ENCODE data around the gene DHRS4L2. TPM values are rescaled to one million over a fixed set of nuclear protein-coding genes. Genes with fewer than 3 reads are reported as not detected.
"Not testable (repeated sequence)": the region's sequence is repeated elsewhere in the genome, so short reads cannot be mapped to it uniquely, and the experiment has no call there.

The DHRS4L2 gene
- total RNA-seq, 3 donors from 2014 or later: 13.4 to 22.9 (median 16.8) TPM

- Histone ChIP-seq H3K4me1 (no peaks in the 10 kb centered on the region), H3K36me3 (no peaks in the 10 kb centered on the region), H3K27ac (no peak overlapping the region), H3K9me3 (no peaks in the 10 kb centered on the region), H3K4me3 (no peak overlapping the region), H3K27me3 (no peaks in the 10 kb centered on the region)
- DNase-seq (ENCODE audit: low spot score in 2 of 2): no peak
- no peak for TF ChIP-seq POLR2A (IDR thresholded peaks at IDR 0.05)
- no peak for TF ChIP-seq CTCF (IDR thresholded peaks at IDR 0.05)
- no peak for TF ChIP-seq POLR2AphosphoS5 (IDR thresholded peaks at IDR 0.05)
- intact Hi-C loops (cut with DNase I; ENCODE audit: low total_unique reads): loop anchor here (10.0 kb wide), 1 partner anchor 54 kb away; the partner anchor contains the start of gene DHRS4L2
Observed at GRCh38 chr14:24038686-24039085, 50.0 kb downstream of the DHRS4L2 start.

GRCh38 chr14:24040692-24041091 lies 52.0 kb downstream of the DHRS4L2 start:
- intact Hi-C loops (cut with DNase I; ENCODE audit: low total_unique reads): no loop called here
- Histone ChIP-seq H3K4me3 (no peak overlapping the region), H3K27me3 (no peaks in the 10 kb centered on the region), H3K36me3 (no peaks in the 10 kb centered on the region), H3K4me1 (no peaks in the 10 kb centered on the region), H3K27ac (no peak overlapping the region), H3K9me3 (no peaks in the 10 kb centered on the region)
- TF ChIP-seq POLR2A (IDR thresholded peaks at IDR 0.05): no peak
- DNase-seq (ENCODE audit: low spot score in 2 of 2): no peak

- Histone ChIP-seq H3K4me1 (no peaks in the 10 kb centered on the region), H3K27me3 (no peaks in the 10 kb centered on the region), H3K4me3 (no peak overlapping the region), H3K27ac (no peak overlapping the region), H3K9me3 (no peaks in the 10 kb centered on the region), H3K36me3 (no peaks in the 10 kb centered on the region)
- TF ChIP-seq POLR2AphosphoS5 (IDR thresholded peaks at IDR 0.05) (no peak), POLR2A (IDR thresholded peaks at IDR 0.05) (no peak), CTCF (IDR thresholded peaks at IDR 0.05) (no peak)
- DNase-seq (ENCODE audit: low spot score in 2 of 2): no peak
- intact Hi-C loops (cut with DNase I; ENCODE audit: low total_unique reads): no loop called here
Observed at GRCh38 chr14:24042746-24043145, 54.0 kb downstream of the DHRS4L2 start.

- H3K4me1 ChIP-seq; DNase-seq (ENCODE audit: low spot score in 2 of 2); H3K27ac ChIP-seq; H3K27me3 ChIP-seq; intact Hi-C loops (cut with DNase I; ENCODE audit: low total_unique reads); H3K9me3 ChIP-seq; H3K4me3 ChIP-seq; H3K36me3 ChIP-seq: not testable (repeated sequence)
Observed at GRCh38 chr14:24049002-24049401, 60.3 kb downstream of the DHRS4L2 start.

GRCh38 chr14:24050753-24051152 lies 62.0 kb downstream of the DHRS4L2 start:
- H3K36me3 ChIP-seq; H3K27me3 ChIP-seq; DNase-seq (ENCODE audit: low spot score in 2 of 2); H3K9me3 ChIP-seq; H3K4me3 ChIP-seq; intact Hi-C loops (cut with DNase I; ENCODE audit: low total_unique reads); H3K4me1 ChIP-seq: not testable (repeated sequence)
- H3K27ac ChIP-seq: peak overlapping the region; percentile 40 to 74

GRCh38 chr14:24051176-24051788 lies 62.6 kb downstream of the DHRS4L2 start:
- Histone ChIP-seq H3K27ac (peak overlapping the region; percentile 74 to 89), H3K9me3 (no peaks in the 10 kb centered on the region), H3K27me3 (no peaks in the 10 kb centered on the region), H3K4me1 (no peaks in the 10 kb centered on the region), H3K4me3 (peak overlapping the region; percentile 60 to 76 (median 72)), H3K36me3 (no peaks in the 10 kb centered on the region)
- no peak for DNase-seq (ENCODE audit: low spot score in 2 of 2)
- intact Hi-C loops (cut with DNase I; ENCODE audit: low total_unique reads): no loop called here
- TF ChIP-seq POLR2AphosphoS5 (IDR thresholded peaks at IDR 0.05) (no peak), POLR2A (IDR thresholded peaks at IDR 0.05) (no peak), CTCF (IDR thresholded peaks at IDR 0.05) (no peak)
